HG03565 (cell line): ENCODE data around the gene FAM107B.
A peak's percentile ranks its signal among the peaks of the same experiment; 100 is the strongest.

Experiments used
- ATAC-seq: cut with Tn5 transposase; IDR thresholded peaks from one replicate; pipeline ENCODE4 v1.9.1; 2021; ENCODE audit warnings: mild to moderate bottlenecking, moderate library complexity; ENCODE audit not compliant: unreplicated experiment

FAM107B gene

DNA sequence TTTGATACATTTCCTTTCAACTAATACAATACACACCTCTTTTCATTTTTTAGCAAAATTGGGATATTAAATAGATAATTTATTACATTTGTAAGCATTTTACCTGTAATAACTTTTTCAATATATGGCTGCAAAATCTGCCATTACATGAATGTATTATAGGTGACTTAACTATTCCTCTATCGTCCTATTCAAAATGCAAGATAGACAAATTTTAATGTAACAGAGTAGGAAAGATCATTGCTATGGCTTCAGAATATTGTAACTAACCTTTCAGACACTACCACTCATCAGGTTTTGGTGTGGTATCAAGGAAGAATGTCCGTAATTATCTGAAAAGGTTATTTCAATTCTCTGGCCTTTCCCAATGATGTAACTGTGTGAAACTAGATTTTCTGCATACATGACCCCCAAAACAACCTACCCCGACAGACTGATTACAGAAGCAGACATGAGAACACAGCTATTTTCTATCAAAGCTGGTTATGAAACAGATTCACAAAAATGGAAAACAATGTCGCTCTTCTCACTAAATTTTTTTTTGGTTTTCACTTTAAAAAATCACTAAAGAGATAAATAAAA is 211.2 kb downstream of the FAM107B start:
- ATAC-seq, result no peak

DNA sequence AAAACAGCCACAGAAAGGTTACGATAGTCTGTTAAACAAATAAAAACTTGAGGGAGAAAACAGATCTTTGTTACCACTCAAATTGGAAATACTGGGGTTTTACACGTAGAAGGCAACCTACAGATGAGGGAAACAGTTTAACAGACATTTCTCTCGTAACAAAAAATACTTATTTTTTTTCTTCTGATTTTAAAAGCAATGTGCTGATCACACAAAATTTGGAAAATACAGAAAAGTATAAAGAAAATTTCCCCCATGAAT is 211.7 kb downstream of the FAM107B start:
- ATAC-seq, result no peak

DNA sequence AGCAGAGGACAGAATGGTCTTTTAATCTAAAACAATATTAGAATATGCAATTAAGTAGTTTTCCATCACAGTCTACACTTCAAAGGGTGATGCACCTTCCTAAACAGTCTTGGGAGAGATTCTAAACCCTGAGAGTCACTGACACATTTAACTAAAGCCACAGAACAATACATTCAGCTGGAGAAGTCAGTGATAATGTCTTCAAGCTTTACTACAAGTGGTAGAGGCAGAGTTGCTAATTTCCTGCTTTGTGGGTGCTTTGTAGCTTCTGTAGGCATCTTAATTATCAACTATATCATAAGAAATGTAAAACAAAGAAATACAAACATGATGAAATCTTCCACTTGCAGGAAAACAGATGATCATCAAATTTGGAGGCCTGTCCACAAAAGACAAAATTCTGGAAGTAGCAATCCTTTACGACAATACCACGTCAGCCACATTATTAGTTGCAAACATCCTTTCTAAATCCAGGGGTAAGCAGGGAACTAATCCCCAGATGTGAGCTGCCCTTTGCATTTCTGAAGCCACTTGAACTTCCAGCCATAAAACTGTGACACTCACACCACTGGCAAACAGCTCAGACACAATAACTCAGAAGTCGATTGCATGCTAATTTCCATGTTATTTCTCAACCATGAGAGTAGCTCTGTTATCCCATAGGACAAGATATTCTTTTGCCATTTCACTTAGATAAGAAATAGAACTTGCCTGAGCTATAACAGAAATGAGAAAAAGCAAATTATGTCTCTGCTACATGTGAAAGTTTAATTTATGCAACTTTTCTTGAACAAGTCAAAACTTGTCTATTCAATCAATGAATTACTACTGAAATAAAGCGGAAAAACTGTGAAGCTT is 212.2 kb downstream of the FAM107B start:
- ATAC-seq, result no peak

DNA sequence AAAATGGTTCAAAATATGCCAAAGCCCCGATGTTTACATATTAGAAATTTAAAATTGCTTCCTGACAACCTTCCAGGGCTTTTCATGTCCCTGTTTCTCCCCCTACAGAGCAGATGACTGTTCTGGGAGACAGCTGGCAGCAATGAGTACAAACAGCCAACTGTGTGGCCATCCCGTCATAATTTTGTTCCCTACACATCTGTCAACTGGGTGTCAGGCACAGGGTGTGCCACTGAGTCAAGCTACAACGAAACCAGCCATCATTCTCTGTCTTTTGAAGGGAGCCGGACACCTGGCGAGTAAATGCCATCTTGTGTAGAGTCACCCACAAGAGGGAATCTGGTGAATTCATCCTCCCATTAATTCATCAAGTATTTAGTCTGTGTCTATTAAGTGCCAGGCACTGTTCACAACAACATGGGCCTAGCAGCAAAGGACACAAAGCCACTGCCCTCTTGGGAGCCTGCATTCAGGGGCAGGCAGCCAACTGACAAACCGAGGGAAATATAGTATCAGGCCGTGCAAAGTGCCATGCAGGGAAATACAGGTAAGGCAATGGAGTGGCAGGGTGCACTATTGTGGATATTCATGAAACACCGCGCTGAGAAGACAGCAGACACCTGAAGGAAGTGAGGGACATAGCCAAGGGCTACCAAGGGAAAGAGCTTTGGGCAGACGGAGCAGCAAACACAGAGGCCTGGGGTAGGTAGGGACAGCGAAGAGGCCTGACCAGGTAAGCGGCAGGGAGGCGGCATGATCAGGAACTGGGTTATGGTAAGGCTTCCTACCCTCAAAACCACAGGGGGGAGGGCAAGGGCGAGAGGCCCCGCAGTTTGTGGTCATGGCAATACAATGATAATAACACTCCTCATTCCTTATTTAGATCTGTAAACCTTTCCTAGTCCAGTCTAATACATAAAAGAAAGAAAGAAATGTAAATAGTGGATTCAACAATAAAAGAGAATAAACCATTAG is 213.6 kb downstream of the FAM107B start:
- no peak for ATAC-seq

DNA sequence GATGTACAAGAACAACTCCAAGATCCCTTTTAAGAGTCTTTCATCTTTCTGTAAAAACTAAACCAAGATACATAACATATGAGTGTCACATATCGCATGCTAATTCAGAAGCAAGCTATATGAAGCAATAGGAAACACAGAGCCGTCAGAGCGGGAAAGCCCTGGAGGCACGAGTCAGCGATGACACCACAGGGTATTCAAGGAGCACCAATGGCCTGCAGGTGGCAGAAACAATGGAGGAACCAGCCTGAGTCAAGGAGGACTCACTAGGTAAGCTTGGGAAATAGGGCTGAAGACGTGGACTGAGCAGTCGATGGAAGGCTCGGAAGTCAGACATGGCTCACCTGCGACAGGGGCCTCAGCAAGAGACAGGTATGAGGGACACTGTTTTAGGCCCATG is 214.4 kb downstream of the FAM107B start:
- ATAC-seq, result no peak

DNA sequence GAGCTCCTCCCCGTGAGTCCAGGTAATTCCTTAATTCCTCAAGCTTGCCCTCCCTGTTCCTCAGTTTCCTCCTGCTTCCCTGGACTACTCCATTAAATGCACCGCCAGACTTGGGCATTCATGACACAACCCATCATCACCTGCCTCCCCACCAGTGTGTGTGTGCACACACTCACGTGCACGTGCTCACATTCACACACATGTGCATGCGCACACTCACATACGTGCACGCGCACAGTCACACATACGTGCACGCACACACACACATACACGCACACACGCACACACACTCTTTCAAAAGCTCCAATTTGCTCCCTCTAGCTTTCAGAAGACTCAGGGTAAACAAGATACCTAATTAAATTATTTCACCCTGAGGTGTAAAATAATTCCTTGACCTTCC is 216.7 kb downstream of the FAM107B start:
- no peak for ATAC-seq

DNA sequence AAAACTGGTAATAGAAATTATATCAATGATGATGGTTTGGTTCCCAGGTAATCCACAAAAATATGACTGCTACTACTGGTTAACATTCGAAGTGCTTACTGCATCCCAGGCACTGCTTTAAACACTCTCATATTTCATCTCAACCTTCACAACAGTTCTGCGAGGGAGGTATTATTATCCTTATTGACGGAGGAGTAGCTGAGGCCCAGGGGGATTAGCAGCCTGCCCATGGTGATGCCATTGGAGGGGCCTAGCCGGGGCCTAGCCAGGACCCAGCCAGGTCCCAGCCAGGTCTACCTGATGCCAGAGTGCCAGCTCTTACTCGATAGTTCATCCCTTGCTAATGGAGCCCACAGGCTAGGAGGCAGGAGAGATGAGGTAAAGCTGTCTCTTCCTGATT is 217.1 kb downstream of the FAM107B start:
- no peak for ATAC-seq

DNA sequence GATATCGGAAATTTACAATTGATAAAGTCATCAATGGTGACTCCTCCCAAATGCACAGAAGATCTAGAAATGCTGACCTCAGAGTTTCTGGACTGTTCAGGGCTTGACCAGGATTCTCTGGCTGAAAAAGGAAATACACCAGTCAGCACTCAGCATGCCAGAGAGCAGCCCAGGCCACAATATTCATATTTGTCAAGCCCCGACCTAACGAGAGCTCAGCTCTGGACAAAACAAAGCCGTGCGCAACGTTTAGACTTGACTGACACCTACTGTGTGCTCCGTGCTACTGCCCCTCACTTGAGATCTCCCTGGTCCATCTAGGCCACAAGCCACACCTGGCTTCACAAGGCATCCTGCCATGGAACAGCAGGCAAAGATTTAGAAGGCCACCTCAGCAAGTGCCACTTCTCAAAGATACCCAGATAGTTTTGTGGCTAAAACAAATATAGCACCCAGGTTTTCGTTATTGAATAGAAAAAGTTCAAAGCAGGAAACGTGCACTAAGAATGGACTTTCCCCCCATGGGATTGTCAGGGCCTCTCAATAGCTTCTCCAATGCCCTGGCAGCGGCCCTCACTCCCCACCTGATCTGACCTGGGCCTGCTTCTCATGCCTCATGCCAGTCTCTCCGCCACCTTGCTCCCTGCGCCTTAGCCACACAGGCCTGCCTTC is 218.3 kb downstream of the FAM107B start:
- ATAC-seq, result peak; percentile 56

DNA sequence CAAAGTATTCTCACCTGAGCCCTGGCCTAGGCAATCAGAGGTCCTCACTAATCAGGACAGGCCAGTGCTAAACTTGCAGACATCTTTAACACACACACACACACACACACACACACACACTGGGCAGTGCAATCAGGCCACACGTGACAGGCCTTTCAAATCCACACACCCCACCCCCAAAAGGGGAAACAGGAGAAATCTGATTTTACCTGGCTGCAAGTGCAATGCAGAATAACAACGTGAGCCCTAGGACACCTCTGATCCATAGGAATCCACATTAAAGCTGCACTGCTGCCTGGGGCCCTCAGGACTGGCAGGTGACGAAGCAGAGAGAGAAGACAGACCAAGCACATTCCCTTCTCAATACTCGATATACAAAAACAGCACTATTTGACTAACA is 218.9 kb downstream of the FAM107B start:
- no peak for ATAC-seq

DNA sequence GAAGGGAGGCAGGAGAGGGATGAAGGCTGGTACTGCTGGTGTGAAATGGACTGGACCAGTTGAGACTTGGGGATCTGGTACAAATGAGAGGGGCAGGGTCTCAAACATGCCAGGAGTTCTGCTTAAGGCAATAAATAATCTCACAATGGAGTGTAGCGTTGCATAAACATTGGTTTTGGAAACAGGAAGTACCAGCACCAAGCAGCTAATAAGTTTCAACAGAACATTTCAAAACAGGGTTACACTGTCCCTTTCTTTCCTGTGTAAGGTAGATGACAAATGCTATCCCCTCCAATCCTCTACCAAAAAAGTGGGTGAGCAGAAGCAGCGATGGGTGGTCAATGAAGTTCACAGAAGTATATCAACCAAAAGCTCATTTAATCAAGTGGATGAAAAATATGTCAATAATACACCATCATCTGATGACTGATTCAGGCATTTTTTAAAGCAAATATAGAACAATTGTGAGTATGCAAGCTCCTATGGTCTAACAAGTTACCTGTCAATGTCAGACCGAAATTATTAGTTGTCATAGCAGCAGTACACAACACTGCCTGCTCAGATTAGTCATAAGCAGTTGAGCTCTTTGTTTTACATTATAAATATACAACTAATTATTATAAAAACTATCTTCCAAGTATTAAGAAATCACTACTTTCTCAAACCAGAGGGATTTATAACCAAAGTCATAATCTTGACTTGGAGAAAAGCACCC is 220.0 kb downstream of the FAM107B start:
- ATAC-seq, result no peak

DNA sequence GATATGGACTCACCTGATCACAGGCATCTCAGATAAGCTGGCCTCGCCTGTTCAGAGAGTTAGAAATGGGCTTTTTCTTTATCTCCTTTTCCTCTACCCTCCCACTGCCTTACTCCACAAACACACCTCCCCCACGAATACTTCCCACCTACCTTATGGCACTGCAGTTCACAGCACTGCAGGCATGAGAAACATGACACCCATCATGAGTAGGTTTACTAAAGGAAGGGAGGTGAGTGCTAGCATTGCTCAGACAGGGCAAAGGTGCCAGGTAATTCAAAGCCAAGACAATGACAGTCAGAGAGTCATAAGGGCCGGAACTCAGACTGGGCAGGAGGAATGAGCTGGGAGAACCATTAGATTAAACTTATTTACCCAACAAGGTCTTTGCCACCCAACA is 220.6 kb downstream of the FAM107B start:
- ATAC-seq, result no peak

DNA sequence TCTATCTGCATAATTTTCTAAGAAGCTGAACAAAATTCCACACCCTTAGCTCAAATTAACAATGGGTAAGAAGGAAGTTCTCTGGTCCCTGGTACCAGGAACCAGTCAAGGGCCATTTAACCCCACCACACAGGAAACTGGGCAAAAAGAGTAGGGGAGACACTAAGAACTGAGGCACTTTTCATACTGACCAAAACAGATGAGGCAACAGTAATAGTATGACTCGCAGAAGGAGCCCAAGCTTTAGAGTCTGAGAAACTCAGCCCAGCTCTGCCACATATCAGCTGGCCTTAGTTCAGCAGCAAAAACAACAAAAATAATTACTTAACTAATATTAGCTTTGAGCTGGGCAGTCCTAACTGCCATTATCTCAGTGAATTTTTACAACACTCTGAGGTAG is 221.2 kb downstream of the FAM107B start:
- no peak for ATAC-seq

DNA sequence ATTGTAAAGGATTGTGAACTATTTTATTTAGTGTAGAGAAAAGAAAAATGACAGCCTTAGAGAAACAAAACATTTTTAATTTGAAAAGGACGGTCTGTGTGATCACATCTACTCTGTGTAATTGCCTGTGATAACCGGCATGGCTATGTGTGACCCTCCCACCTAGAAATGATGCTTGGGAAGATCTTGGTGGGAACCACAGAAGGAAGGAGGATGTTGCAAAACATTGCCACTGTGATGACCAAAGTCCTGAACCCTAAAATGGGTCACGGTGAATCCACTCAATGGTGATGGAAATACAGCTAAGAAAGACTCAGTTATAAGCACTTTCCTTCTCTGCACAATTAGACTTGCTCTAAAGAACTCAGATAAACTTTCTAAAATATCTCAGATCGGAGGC is 222.7 kb downstream of the FAM107B start:
- ATAC-seq, result no peak

DNA sequence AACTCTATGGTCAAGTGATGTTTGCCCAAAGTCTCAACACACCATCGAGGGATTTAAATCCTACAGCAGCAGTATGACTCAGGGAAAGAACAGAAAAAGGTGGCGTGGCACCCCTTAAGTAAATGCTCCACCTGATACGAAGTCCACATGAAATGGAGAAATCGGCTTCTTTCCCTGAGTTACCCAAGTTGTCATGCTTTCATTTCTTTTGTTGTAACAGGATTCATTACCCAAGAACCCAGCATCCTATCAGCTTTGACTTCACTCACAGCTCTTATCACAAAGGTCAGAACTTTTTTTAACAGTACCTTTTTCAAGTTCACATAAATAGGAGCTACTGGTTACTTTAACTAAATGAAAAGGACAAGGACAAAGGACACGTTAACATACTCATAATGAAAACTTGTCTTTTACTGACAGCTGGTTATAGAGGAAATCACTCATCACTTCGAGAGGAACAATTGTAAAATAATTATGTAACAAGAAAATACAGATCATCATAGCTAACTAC is 224.2 kb downstream of the FAM107B start:
- no peak for ATAC-seq

DNA sequence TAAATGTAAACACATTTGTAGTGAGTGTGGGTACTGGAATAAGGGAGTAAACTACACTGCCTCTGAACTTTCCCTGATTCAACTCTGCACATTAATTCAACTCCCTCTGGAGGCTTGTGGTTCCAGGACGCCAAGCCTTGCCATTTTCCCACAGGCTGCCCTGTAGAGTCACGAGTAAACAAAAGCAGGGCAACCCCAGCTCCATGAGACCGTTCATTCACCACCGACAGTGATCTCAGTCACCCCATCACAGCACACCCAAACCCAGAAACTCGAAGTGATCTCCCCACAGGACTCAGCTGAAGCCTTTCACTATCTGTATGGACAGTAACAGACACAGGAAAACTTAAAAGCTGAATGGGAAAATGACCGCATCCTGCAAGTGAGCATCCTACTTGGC is 225.2 kb downstream of the FAM107B start:
- no peak for ATAC-seq

DNA sequence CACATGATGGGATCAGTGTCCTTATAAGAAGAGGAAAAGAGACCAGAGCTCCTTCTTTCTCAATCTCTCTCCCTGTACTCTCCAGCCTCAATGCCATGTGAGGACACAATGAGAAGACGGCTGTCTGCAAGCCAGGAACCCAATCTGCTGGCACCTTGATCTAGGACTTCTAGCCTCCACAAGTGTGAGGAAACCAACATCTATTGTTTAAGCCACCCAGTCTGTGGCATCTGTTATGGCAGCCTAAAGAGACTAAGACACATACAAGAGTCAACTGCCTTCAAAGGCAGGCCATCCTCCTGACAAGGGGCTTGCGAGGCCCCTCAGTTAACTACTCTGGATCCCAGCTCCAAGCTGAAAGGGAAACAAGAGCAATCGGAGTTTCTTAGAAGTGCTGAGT is 225.7 kb downstream of the FAM107B start:
- ATAC-seq, result no peak

DNA sequence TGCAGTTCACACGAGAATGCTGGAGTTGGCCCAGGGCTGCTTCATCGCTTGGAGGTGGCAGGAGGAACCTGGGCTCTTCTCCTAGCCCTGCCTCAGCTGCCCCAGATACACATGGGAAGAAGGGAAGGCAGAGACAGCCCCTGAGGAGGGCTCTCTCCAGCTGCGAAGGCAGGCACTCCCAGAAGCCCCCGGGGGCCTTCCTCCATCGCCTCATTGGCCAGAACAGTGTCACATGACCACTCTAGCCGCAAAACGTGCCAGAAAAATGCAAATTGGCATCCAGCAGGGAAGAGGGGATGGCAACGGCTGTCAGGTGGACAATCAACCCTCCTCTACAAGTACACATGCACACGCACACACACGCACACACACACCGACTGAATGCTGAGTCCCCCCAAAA is 226.2 kb downstream of the FAM107B start:
- no peak for ATAC-seq

DNA sequence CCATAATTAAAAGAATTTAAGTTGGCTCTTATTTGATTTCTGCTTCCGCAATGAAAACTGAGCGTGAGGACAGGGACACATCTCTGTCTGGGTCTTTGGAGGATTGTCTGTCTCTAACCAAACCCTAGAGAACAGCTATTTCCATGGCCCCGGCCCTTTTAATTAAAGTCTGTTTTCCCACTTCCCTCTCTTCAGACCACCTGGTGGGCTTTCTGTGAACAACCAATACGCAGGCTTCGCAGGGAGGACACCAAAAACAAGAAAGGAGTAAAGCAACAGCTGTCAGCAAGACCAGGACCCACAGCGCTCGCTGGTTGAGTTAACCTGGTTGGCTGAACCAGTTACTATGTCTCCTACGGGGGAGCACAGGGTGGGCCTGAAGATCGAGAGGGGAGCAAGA is 226.9 kb downstream of the FAM107B start:
- no peak for ATAC-seq

DNA sequence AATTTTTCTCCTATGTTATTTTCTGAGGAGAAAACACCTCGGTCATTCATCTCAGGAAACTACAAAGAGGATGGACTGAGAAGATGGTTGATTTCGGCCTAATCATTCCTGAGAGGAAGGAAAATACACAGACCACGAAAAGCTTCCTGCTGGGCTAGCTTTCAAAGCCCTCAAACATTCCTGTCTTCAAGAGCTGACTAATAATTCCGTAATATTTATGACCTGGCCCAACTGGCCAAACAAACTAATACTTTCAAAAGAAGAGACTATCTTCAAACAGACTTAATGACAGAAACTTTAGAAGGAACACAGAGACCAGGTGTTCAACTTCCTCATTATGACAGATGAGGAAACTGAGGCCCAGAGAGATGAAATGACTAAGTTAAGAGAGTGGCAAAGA is 228.9 kb downstream of the FAM107B start:
- ATAC-seq, result no peak

DNA sequence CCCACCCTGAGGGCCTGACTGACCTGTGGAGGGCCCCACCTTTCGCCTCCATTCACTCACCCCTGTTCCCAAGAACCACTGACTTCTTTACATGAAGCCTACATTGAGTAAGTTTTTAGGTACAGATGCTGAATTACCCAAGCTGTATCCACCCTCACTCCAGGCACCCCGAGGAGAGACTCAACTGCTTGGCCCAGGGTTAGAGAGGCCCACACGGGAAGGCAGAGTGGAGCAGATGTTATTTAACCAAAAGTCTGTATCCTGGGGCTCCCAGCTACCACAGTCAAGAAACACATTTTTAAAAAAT is 230.8 kb downstream of the FAM107B start:
- ATAC-seq, result no peak
